Glomerular visceral epithelial cell (primary cell): ENCODE measurements around the gene LYSMD4.

Source experiments
- DNase-seq: peaks from one replicate; pipeline ENCODE4 v3.0.0-alpha.2; 2016; ENCODE audit errors: extremely low spot score

Gene LYSMD4

GRCh38 chr15:99706557-99707303 is 26.5 kb downstream of the LYSMD4 start:
- no peak for DNase-seq

GRCh38 chr15:99704444-99704838 is 28.8 kb downstream of the LYSMD4 start:
- DNase-seq, result peak; percentile 83

- DNase-seq, result peak; percentile 85
Observed at GRCh38 chr15:99703603-99704443, 29.4 kb downstream of the LYSMD4 start.

- peak; percentile 21 for DNase-seq
Observed at GRCh38 chr15:99702895-99703602, 30.2 kb downstream of the LYSMD4 start.

- DNase-seq, result no peak
Observed at GRCh38 chr15:99696096-99696495, 37.1 kb downstream of the LYSMD4 start.

- DNase-seq, result no peak
Observed at GRCh38 chr15:99692825-99693224, 40.4 kb downstream of the LYSMD4 start.

- DNase-seq, result no peak
Observed at GRCh38 chr15:99686290-99686689, 46.9 kb downstream of the LYSMD4 start.

- DNase-seq, result peak; percentile 75
Observed at GRCh38 chr15:99683000-99683670, 50.1 kb downstream of the LYSMD4 start.

- DNase-seq, result peak; percentile 88
Observed at GRCh38 chr15:99682455-99682854, 50.8 kb downstream of the LYSMD4 start.

- DNase-seq, result no peak
Observed at GRCh38 chr15:99681990-99682389, 51.2 kb downstream of the LYSMD4 start.

GRCh38 chr15:99680276-99680675 is 53.0 kb downstream of the LYSMD4 start:
- no peak for DNase-seq

- DNase-seq, result peak; percentile 24
Observed at GRCh38 chr15:99677540-99678134, 55.6 kb downstream of the LYSMD4 start.
